Coronary artery (tissue), 2 donors: ENCODE measurements around the gene TSNAX.

ENCODE experiments used
- DNase-seq: peaks from one replicate; pipeline ENCODE4 v3.0.0-alpha.2; 2017; ENCODE audit warnings: low spot score
- H3K27ac ChIP-seq, 2 donors: fragments of 200-600 bp; sonication (generic); one replicate each; pipeline ENCODE4 v1.5.1; 2016 to 2019
- H3K4me3 ChIP-seq: fragments of 200-600 bp; sonication (generic); 2 replicates; pipeline ENCODE4 v1.5.1; 2016; ENCODE audit warnings: mild to moderate bottlenecking, moderate library complexity
- CTCF ChIP-seq: fragments of 200-600 bp; sonication (generic); IDR thresholded peaks from one replicate; pipeline ENCODE4 v1.5.1; 2019; ENCODE audit warnings: antibody characterized with exemption

TSNAX gene

GRCh38 chr1:231605149-231606100, 77.0 kb downstream of the TSNAX start:
- H3K27ac ChIP-seq = no peak overlapping the region
- no peak overlapping the region for H3K4me3 ChIP-seq
- no peak for TF ChIP-seq CTCF
- no peak for DNase-seq

- no peak overlapping the region for H3K4me3 ChIP-seq
- TF ChIP-seq CTCF = no peak
- H3K27ac ChIP-seq = no peak overlapping the region
- no peak for DNase-seq
Observed at GRCh38 chr1:231606712-231607111, 78.2 kb downstream of the TSNAX start.

GRCh38 chr1:231610388-231610787, 81.9 kb downstream of the TSNAX start:
- Histone ChIP-seq H3K27ac (no peak overlapping the region), H3K4me3 (no peak overlapping the region)
- no peak for DNase-seq
- no peak for TF ChIP-seq CTCF

GRCh38 chr1:231611111-231611510, 82.6 kb downstream of the TSNAX start:
- H3K4me3 ChIP-seq = no peak overlapping the region

GRCh38 chr1:231611851-231612250, 83.4 kb downstream of the TSNAX start:
- no peak for DNase-seq
- Histone ChIP-seq H3K27ac (no peak overlapping the region), H3K4me3 (no peak overlapping the region)
- no peak for TF ChIP-seq CTCF

More at GRCh38 chr1:231611111-231611510, 82.6 kb downstream of the TSNAX start:
- no peak overlapping the region for H3K27ac ChIP-seq
- no peak for TF ChIP-seq CTCF
- no peak for DNase-seq

GRCh38 chr1:231612393-231613089, 84.1 kb downstream of the TSNAX start:
- no peak for DNase-seq
- Histone ChIP-seq H3K4me3 (no peak overlapping the region), H3K27ac (no peak overlapping the region)

More at GRCh38 chr1:231612393-231613089, 84.1 kb downstream of the TSNAX start:
- no peak for TF ChIP-seq CTCF
